ENCODE results near the gene HSPA1B. TPM values are rescaled to one million over a fixed set of nuclear protein-coding genes. Genes with fewer than 3 reads are reported as not detected.
A peak's percentile ranks its signal among the peaks of the same experiment; 100 is the strongest.
"Not testable (repeated sequence)": the region's sequence is repeated elsewhere in the genome, so short reads cannot be mapped to it uniquely, and the experiment has no call there.

The HSPA1B gene
- total RNA-seq, 1 experiment from 2014 or later: 265 TPM

- peak overlapping the region; percentile 53 for H3K27ac ChIP-seq (ENCODE audit: low read length)
- no peaks in the 10 kb centered on the region for H3K27me3 ChIP-seq (ENCODE audit: low read length)
- intact Hi-C loops (cut with micrococcal nuclease): no loop called here
- peak overlapping the region; percentile 89 for H3K4me2 ChIP-seq (ENCODE audit: low read length)
- H3K36me3 ChIP-seq (ENCODE audit: low read depth, low read length): no peaks in the 10 kb centered on the region
- H3K4me1 ChIP-seq (ENCODE audit: insufficient read depth, low read length): peaks cover 6% of the 10 kb centered on the region
- no peaks in the 10 kb centered on the region for H3F3A ChIP-seq (ENCODE audit: low read length, unreplicated experiment)
- ChIA-PET CTCF (interaction anchor here (0.6 kb wide), 1 partner anchor 25 kb away, joined by 3 read pairs; no protein-coding TSS in a partner anchor), POLR2A (ENCODE audit: unreplicated experiment) (interaction anchor here (0.7 to 1.6 kb wide), 3 partner anchors 9 to 59 kb away, joined by 4 to 21 read pairs (median 20); partner anchors contain the start of genes HSPA1A, HSPA1B and HSPA1L)
- peak overlapping the region; percentile 73 for H3K4me3 ChIP-seq (ENCODE audit: low read length)
- H3K79me2 ChIP-seq (ENCODE audit: low read length): peaks cover 34% of the 10 kb centered on the region
- ATAC-seq (peak; percentile 6), DNase-seq (no peak)
- no peak for TF ChIP-seq EZH2 (IDR thresholded peaks at IDR 0.05; ENCODE audit: low read length, unreplicated experiment)
- TF ChIP-seq CTCF (conservative IDR thresholded peaks at IDR 0.05; ENCODE audit: low read depth, low read length): no peak
- TF ChIP-seq EZH2phosphoT487 (IDR thresholded peaks at IDR 0.05; ENCODE audit: borderline replicate concordance, low read length): no peak
- H4K20me1 ChIP-seq (ENCODE audit: low read length): no peaks in the 10 kb centered on the region
- H2AFZ ChIP-seq (ENCODE audit: low read length): peak overlapping the region; percentile 77
- no peaks in the 10 kb centered on the region for H3K9me2 ChIP-seq (replicated peaks; ENCODE audit: low read length)
- BruUV-seq (replicated peaks): TSS peak; percentile 73
- H3K9ac ChIP-seq (ENCODE audit: low read length): peak overlapping the region; percentile 86
- no peaks in the 10 kb centered on the region for H3K9me3 ChIP-seq (ENCODE audit: low read length)
Observed at GRCh38 chr6:31805939-31806469, 21.5 kb upstream of the HSPA1B start.

GRCh38 chr6:31806470-31807272 is 20.9 kb upstream of the HSPA1B start, which contains the start of gene LSM2:
TSS of gene LSM2 (minus strand) at chr6:31806966. CDS start at chr6:31806757, 209 bp downstream.
- DNase-seq (peak; percentile 96), ATAC-seq (peak; percentile 99)
- H3K36me3 ChIP-seq (ENCODE audit: low read depth, low read length): no peaks in the 10 kb centered on the region
- H3K27me3 ChIP-seq (ENCODE audit: low read length): no peaks in the 10 kb centered on the region
- H3F3A ChIP-seq (ENCODE audit: low read length, unreplicated experiment): no peaks in the 10 kb centered on the region
- peak within 1 kb of the TSS; percentile 53 for H3K27ac ChIP-seq (ENCODE audit: low read length)
- BruUV-seq (replicated peaks): no TSS peak
- no peaks in the 10 kb centered on the region for H4K20me1 ChIP-seq (ENCODE audit: low read length)
- TF ChIP-seq EZH2phosphoT487 (IDR thresholded peaks at IDR 0.05; ENCODE audit: borderline replicate concordance, low read length): no peak
- peak; percentile 55 for TF ChIP-seq CTCF (conservative IDR thresholded peaks at IDR 0.05; ENCODE audit: low read depth, low read length)
- peak within 1 kb of the TSS; percentile 89 for H3K4me2 ChIP-seq (ENCODE audit: low read length)
- H3K79me2 ChIP-seq (ENCODE audit: low read length): peaks cover 34% of the 10 kb centered on the region
- H3K9me3 ChIP-seq (ENCODE audit: low read length): no peaks in the 10 kb centered on the region
- peaks cover 6% of the 10 kb centered on the region for H3K4me1 ChIP-seq (ENCODE audit: insufficient read depth, low read length)
- POLR2A ChIA-PET (ENCODE audit: unreplicated experiment): interaction anchor here (0.6 to 1.6 kb wide), 7 partner anchors 8 to 165 kb away, joined by 3 to 21 read pairs (median 4); partner anchors contain the start of genes HSPA1A, HSPA1B and HSPA1L
- H3K9ac ChIP-seq (ENCODE audit: low read length): peak within 1 kb of the TSS; percentile 86
- intact Hi-C loops (cut with micrococcal nuclease): no loop called here
- no peaks in the 10 kb centered on the region for H3K9me2 ChIP-seq (replicated peaks; ENCODE audit: low read length)
- CTCF ChIA-PET: interaction anchor here (0.6 to 1.0 kb wide), 7 partner anchors 9 to 361 kb away, joined by 3 to 16 read pairs (median 4); partner anchors contain the start of genes HSPA1A, HSPA1L and VARS1
- peak within 1 kb of the TSS; percentile 73 for H3K4me3 ChIP-seq (ENCODE audit: low read length)
- H2AFZ ChIP-seq (ENCODE audit: low read length): peak within 1 kb of the TSS; percentile 77

- peaks cover 28% of the 10 kb centered on the region for H3K79me2 ChIP-seq (ENCODE audit: low read length)
Observed at GRCh38 chr6:31808599-31808998, 18.9 kb upstream of the HSPA1B start.

More at GRCh38 chr6:31808599-31808998, 18.9 kb upstream of the HSPA1B start:
- CTCF ChIA-PET: interaction anchor here (0.6 kb wide), 1 partner anchor 209 kb away, joined by 3 read pairs; no protein-coding TSS in a partner anchor
- H3K27ac ChIP-seq (ENCODE audit: low read length); H3K36me3 ChIP-seq (ENCODE audit: low read depth, low read length); ATAC-seq; H3F3A ChIP-seq (ENCODE audit: low read length, unreplicated experiment); H2AFZ ChIP-seq (ENCODE audit: low read length); H3K4me3 ChIP-seq (ENCODE audit: low read length); H3K27me3 ChIP-seq (ENCODE audit: low read length); H3K9me3 ChIP-seq (ENCODE audit: low read length); DNase-seq; H3K9me2 ChIP-seq (replicated peaks; ENCODE audit: low read length); intact Hi-C loops (cut with micrococcal nuclease); H3K9ac ChIP-seq (ENCODE audit: low read length); BruUV-seq (replicated peaks); H4K20me1 ChIP-seq (ENCODE audit: low read length); H3K4me2 ChIP-seq (ENCODE audit: low read length); POLR2A ChIA-PET (ENCODE audit: unreplicated experiment); H3K4me1 ChIP-seq (ENCODE audit: insufficient read depth, low read length): not testable (repeated sequence)

Measured in PC-3 (cell line).